Esophagus squamous epithelium (tissue), 5 donors: Measurements from ENCODE around the gene HIGD1B. TPM values are rescaled to one million over a fixed set of nuclear protein-coding genes. Genes with fewer than 3 reads are reported as not detected.
"Not testable (repeated sequence)": the region's sequence is repeated elsewhere in the genome, so short reads cannot be mapped to it uniquely, and the experiment has no call there.

ENCODE experiments used
- DNase-seq: peaks from one replicate; lab custom pipeline; 2025; lab: John Stamatoyannopoulos, UW
- H3K27ac ChIP-seq, 4 donors: fragments of 200-600 bp; sonication (generic); one replicate each; pipeline ENCODE4 v1.5.1; 2016 to 2019; ENCODE audit warnings: mild to moderate bottlenecking in 1 of 4
- H3K27me3 ChIP-seq, 4 donors: fragments of 200-600 bp; sonication (generic); 1 replicate in 3 of 4; 2 replicates in 1 of 4; pipeline versions ENCODE4 v1.5.1 to v1.6.0; 2017 to 2021; ENCODE audit warnings: antibody characterized with exemption in 1 of 4
- H3K36me3 ChIP-seq, 3 donors: fragments of 200-600 bp; sonication (generic); one replicate each; pipeline ENCODE4 v1.5.1; 2016 to 2019
- H3K4me1 ChIP-seq, 3 donors: fragments of 200-600 bp; sonication (generic); one replicate each; pipeline ENCODE4 v1.5.1; 2017 to 2019
- H3K4me3 ChIP-seq, 4 donors: fragments of 200-600 bp; sonication (generic); 1 replicate in 3 of 4; 2 replicates in 1 of 4; pipeline ENCODE4 v1.5.1; 2016 to 2019; ENCODE audit warnings: mild to moderate bottlenecking in 2 of 4, moderate library complexity in 1 of 4
- H3K9me3 ChIP-seq, 3 donors: fragments of 200-600 bp; sonication (generic); one replicate each; pipeline ENCODE4 v1.5.1; 2016 to 2019
- CTCF ChIP-seq, 6 experiments: fragments of 450-650 bp in 4 of 6; fragments of 200-600 bp in 2 of 6; sonication (generic) in 2 of 6; IDR thresholded peaks; one replicate each; pipeline ENCODE4 v1.5.1; 2016 to 2019; ENCODE audit warnings: antibody characterized with exemption in 6 of 6, mild to moderate bottlenecking in 4 of 6, moderate library complexity in 4 of 6
- POLR2A ChIP-seq, 4 donors: fragments of 450-650 bp; IDR thresholded peaks; one replicate each; pipeline ENCODE4 v1.6.1; 2017; ENCODE audit warnings: antibody characterized with exemption in 4 of 4, mild to moderate bottlenecking in 4 of 4, moderate library complexity in 3 of 4
- WGBS, 2 donors: methylation state at CpG; one replicate each; pipeline ENCODE4 v1.1.5; 2018; 5-methylcytosine and 5-hydroxymethylcytosine counted together
- intact Hi-C: fragments of 100-400 bp; cut with DNase I; formaldehyde crosslinking; loops from one replicate; pipeline ENCODE4 v1.15.0; 2022
- total RNA-seq, 4 donors: library from RNA; depleted of rRNA; stranded (reverse); fragments of >200 nt; gene quantifications; one replicate each; pipeline ENCODE4 v1.1.0, GENCODE V29; 2016
- donor health status: DM: yes; HTN: yes; CAD: no.

HIGD1B gene
- total RNA-seq, 4 donors from 2014 or later = 1.5 to 5.5 (median 2.3) TPM; not detected in 1

- TF ChIP-seq POLR2A (IDR thresholded peaks at IDR 0.05) (no peak), CTCF (IDR thresholded peaks at IDR 0.05) (no peak)
- no peak for DNase-seq
- no peak overlapping the region for H3K4me3 ChIP-seq
- 57 to 72% methylated on average over 3 of the region's 3 CpGs for WGBS, 2 donors
- no peak overlapping the region for H3K27ac ChIP-seq
- intact Hi-C loops = no loop called here
- H3K27me3 ChIP-seq = peaks cover 0 to 6% (median 0%) of the 10 kb centered on the region in 4 donors
- no peaks in the 10 kb centered on the region for H3K36me3 ChIP-seq
- H3K9me3 ChIP-seq = no peaks in the 10 kb centered on the region
- H3K4me1 ChIP-seq = peaks cover 0 to 8% (median 0%) of the 10 kb centered on the region in 3 donors
These were observed 39.9 kb upstream of the HIGD1B start for GRCh38 chr17:44807817-44808155.

GRCh38 chr17:44808156-44808555 lies 39.5 kb upstream of the HIGD1B start:
- DNase-seq = no peak
- H3K4me1 ChIP-seq = peaks cover 0 to 8% (median 0%) of the 10 kb centered on the region in 3 donors
- H3K36me3 ChIP-seq = no peaks in the 10 kb centered on the region
- intact Hi-C loops = no loop called here
- WGBS, 2 donors = 77 to 91% methylated on average over 4 of the region's 4 CpGs
- H3K27ac ChIP-seq = no peak overlapping the region
- H3K27me3 ChIP-seq = peaks cover 0 to 6% (median 0%) of the 10 kb centered on the region in 4 donors
- no peak for TF ChIP-seq CTCF (IDR thresholded peaks at IDR 0.05)
- TF ChIP-seq POLR2A (IDR thresholded peaks at IDR 0.05) = no peak
- no peaks in the 10 kb centered on the region for H3K9me3 ChIP-seq
- no peak overlapping the region for H3K4me3 ChIP-seq

GRCh38 chr17:44808656-44809388 lies 38.9 kb upstream of the HIGD1B start:
- H3K27me3 ChIP-seq, H3K4me1 ChIP-seq, H3K9me3 ChIP-seq, H3K36me3 ChIP-seq, H3K27ac ChIP-seq, DNase-seq, intact Hi-C loops, H3K4me3 ChIP-seq: not testable (repeated sequence)
- 80 to 91% methylated on average over 7 to 9 of the region's 9 CpGs for WGBS, 2 donors

- Histone ChIP-seq H3K36me3 (no peaks in the 10 kb centered on the region), H3K27me3 (peaks cover 0 to 1% (median 0%) of the 10 kb centered on the region in 4 donors), H3K4me3 (no peak overlapping the region), H3K9me3 (no peaks in the 10 kb centered on the region), H3K4me1 (peaks cover 0 to 8% (median 0%) of the 10 kb centered on the region in 3 donors), H3K27ac (peak overlapping the region in 2 of 4 donors; percentile 32 to 46)
- intact Hi-C loops = no loop called here
- DNase-seq = no peak
- 57 to 64% methylated on average over 4 of the region's 4 CpGs for WGBS, 2 donors
- TF ChIP-seq CTCF (IDR thresholded peaks at IDR 0.05) = no peak
- no peak for TF ChIP-seq POLR2A (IDR thresholded peaks at IDR 0.05)
These were observed 35.4 kb upstream of the HIGD1B start for GRCh38 chr17:44812263-44812662.

- H3K9me3 ChIP-seq, intact Hi-C loops, H3K36me3 ChIP-seq, DNase-seq, H3K27ac ChIP-seq, H3K4me3 ChIP-seq: not testable (repeated sequence)
- WGBS, 2 donors = 81 to 86% methylated on average over 6 of the region's 6 CpGs
- Histone ChIP-seq H3K27me3 (peaks cover 0 to 21% (median 0%) of the 10 kb centered on the region in 4 donors), H3K4me1 (peaks cover 0 to 18% (median 0%) of the 10 kb centered on the region in 3 donors)
These were observed 29.2 kb upstream of the HIGD1B start for GRCh38 chr17:44818508-44818907.

GRCh38 chr17:44820631-44821212 lies 27.0 kb upstream of the HIGD1B start:
- Histone ChIP-seq H3K27ac (peak overlapping the region in 1 of 4 donors; percentile 59), H3K4me3 (no peak overlapping the region), H3K27me3 (peaks cover 0 to 42% (median 0%) of the 10 kb centered on the region in 4 donors), H3K4me1 (peaks cover 0 to 18% (median 0%) of the 10 kb centered on the region in 3 donors), H3K36me3 (no peaks in the 10 kb centered on the region), H3K9me3 (no peaks in the 10 kb centered on the region)
- intact Hi-C loops = no loop called here
- whole genome bisulfite sequencing, 2 donors = 20 to 23% methylated on average over 7 of the region's 7 CpGs
- no peak for DNase-seq
- TF ChIP-seq POLR2A (IDR thresholded peaks at IDR 0.05) = no peak
- no peak for TF ChIP-seq CTCF (IDR thresholded peaks at IDR 0.05)

- Histone ChIP-seq H3K4me1 (peaks cover 3 to 28% (median 13%) of the 10 kb centered on the region in 3 donors), H3K27me3 (peaks cover 0 to 66% (median 16%) of the 10 kb centered on the region in 4 donors)
- H3K4me3 ChIP-seq, H3K27ac ChIP-seq, H3K36me3 ChIP-seq, DNase-seq, H3K9me3 ChIP-seq, intact Hi-C loops: not testable (repeated sequence)
- WGBS, 2 donors = 89 to 94% methylated on average over 8 to 9 of the region's 9 CpGs
These were observed 22.4 kb upstream of the HIGD1B start for GRCh38 chr17:44825236-44825635.
